Activated T-helper 1 cell treated with anti-CD3 and anti-CD28 coated beads, Interleukin-2, amount 50 U/mL, for 16 hours (primary cell): ENCODE data around the gene AUH.

ENCODE experiments used
- DNase-seq, 2 donors: peaks; one replicate each; pipeline ENCODE4 v3.0.0-alpha.2; 2020; ENCODE audit warnings: low read depth in 1 of 2, low spot score in 1 of 2

AUH gene

GRCh38 chr9:91340395-91340967 is 21.2 kb downstream of the AUH start:
- no peak for DNase-seq

GRCh38 chr9:91338681-91339080 is 23.0 kb downstream of the AUH start:
- no peak for DNase-seq

GRCh38 chr9:91336786-91337185 is 24.9 kb downstream of the AUH start:
- no peak for DNase-seq

- no peak for DNase-seq
Measured at GRCh38 chr9:91334053-91334452, 27.7 kb downstream of the AUH start.

- DNase-seq: no peak
Measured at GRCh38 chr9:91333551-91333950, 28.2 kb downstream of the AUH start.

DNA sequence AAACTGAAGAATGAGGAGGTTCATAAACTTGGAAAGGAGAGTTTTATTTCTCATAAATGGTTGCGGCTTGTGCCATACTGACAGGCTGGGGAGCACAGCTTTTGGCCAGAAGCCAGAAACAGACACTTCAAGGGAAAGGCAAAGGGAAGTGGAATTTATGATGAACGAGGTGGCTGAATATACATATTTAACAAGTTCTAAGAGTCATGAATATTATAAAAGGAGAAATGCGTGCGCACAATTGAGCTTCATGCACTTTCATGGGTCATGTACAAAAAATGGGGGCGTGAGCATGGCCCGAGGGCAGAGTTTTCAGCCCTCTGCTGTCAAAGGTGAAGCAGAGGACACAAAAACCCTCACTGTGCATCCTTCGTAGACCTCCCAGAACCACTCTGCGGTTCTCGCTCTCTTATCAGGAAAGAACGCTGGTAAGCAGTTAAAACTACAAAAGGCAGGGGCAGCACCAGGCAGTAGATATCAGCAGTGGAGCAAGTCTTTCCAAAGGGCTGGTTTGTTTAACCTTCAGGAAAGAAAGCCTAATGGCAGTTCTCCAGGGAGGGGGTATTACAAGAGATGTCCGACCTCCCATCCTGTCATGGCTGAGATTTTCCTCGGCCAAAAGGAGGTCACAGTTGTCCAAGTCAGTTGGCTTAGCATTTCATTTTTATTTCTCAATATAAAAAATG is 29.0 kb downstream of the AUH start:
- no peak for DNase-seq

GRCh38 chr9:91331849-91332248 is 29.9 kb downstream of the AUH start:
- no peak for DNase-seq

DNA sequence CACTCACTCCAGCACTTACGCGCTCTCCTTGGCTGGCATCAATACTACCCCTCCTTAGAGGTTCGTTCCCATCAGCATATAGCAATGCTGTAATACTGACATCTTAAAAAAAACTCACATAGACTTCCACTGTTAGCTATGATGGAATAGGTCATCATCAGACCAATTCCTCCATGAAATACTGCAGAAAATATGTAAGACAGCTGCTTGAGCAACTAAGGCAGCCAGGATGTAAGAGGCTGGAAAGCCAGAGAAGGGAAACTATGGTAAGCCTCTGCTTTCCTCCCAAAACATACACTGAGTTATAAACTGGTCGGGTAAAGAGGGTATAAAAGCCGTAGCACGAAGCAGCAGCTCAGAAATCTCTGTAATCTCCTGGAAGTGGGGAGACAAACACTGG is 33.5 kb downstream of the AUH start:
- DNase-seq: no peak

- DNase-seq: no peak
Measured at GRCh38 chr9:91321691-91322090, 40.0 kb downstream of the AUH start.

DNA sequence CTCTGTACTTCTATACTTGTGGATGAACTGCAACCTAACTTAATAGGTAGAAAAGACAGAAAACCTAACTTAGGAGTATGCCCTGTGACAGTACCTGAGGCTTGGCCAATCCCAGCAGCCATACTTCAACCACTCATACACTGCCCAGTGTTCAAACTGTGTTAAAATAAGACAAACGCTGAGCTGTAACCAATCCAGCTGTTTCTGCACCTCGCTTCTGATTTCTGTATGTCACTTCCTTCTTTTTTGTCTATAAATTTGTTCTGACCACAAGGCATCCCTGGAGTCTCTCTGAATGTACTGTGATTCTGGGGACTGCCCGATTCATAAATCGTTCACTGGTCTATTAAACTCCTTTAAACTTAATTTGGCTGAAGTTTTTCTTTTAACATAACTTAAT is 41.4 kb downstream of the AUH start:
- no peak for DNase-seq

- DNase-seq: no peak
Measured at GRCh38 chr9:91316093-91316492, 45.6 kb downstream of the AUH start.

DNA sequence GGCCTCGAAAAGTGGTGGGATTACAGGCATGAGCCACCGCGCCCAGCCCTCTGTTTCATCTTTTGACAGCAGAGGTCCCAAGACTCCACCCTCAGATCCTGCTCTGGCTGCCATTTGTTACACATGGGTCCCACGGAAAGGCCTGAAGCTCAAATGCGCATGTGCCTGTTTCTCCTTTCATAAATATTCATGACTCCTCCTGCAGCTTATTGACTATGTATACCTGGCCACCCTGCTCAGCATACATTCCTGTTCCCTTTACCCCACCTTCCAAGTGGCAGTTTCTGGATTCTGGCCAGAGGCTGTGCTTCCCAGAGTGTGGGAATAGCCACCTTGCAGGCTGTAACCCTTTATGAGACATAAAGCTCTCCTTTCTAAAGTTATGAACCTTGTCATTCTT is 46.5 kb downstream of the AUH start:
- no peak for DNase-seq

DNA sequence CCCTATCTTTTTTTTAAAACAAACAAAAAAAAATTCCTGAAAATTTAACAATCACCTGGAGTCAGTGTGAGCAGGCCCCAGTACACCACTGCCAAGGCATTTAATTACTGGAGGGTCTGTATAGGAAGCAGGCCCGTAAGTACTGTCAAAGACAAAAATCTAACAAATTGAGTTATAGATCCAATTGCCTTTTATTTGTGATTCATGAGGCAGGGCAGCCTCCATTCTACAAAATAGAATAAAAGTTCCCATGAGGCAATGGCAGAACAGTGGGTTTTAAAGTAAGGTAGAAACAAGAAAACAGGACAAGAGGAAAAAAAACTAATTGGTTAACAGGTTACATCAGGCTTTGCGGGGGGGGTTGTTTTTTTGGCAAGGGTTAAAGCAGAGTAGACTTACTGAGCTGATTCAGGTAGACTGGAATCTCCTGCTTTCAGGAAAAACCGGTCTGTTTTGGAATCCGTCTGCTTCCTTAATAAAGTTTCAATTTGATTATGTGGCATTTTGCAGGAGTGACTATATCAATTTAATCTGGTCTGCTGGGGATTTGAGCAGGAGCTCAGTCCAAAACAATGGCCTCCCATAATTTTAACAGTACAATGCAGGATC is 48.9 kb downstream of the AUH start:
- no peak for DNase-seq

DNA sequence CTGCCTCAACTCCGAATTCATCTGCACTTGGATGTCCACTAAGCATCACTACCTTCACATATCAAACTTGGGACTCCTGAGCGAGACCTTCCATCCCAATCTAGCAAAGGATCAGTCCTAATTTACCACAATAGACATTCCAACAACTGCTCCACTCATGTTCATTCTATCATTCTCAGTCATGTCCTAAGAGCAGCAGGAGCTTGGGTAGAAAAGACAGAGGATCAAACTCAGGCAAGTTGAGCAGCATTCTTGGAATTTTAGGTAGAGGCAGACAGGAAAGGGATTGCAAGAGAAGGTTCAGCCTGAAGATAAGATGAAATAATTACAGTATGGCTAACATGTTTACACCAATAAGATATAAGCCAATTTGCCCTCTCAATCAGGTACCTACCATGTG is 51.7 kb downstream of the AUH start:
- no peak for DNase-seq

- DNase-seq: no peak
Measured at GRCh38 chr9:91308191-91308590, 53.5 kb downstream of the AUH start.

GRCh38 chr9:91307279-91307678 is 54.4 kb downstream of the AUH start:
- DNase-seq: no peak

- DNase-seq: no peak
Measured at GRCh38 chr9:91306296-91306630, 55.5 kb downstream of the AUH start.

- no peak for DNase-seq
Measured at GRCh38 chr9:91305596-91306295, 56.0 kb downstream of the AUH start.

DNA sequence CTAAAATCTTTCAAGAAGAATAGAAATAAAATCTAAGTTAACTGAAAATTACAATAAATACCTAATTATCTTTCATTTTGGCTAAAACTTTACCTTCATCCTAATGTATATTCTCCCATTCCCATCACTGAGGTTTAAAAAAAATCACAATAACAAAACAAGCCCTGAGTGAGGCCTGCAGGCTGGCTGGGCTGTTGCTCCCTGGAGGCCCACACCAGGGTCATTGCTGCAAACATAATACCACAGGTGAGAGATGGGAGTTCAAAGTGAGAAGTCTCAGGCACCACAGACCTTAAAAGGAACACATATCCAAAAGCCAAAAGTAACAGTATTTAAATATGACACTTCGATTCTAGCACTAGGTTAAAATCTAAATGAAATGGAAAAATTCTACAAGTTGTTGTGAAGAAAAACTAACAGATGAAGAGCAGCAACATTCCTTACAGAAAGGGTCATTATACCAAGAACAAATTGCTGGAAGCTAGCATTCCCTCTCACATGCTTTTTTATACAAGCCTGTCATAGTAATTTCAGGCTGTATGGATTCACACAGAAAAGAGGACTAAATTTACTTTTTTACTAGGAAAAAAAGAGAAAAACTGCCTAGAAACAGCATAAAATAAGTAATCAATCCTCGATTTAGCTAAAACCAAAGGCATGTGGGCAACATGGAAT is 57.8 kb downstream of the AUH start:
- no peak for DNase-seq

GRCh38 chr9:91302831-91303230 is 58.9 kb downstream of the AUH start:
- no peak for DNase-seq

GRCh38 chr9:91301161-91301560 is 60.6 kb downstream of the AUH start:
- no peak for DNase-seq

GRCh38 chr9:91298311-91298710 is 63.4 kb downstream of the AUH start:
- no peak for DNase-seq
